ENCODE data around the gene CIDEA. TPM values are rescaled to one million over a fixed set of nuclear protein-coding genes. Genes with fewer than 3 reads are reported as not detected.

The CIDEA gene
- total RNA-seq, 1 donor from 2014 or later, result not detected

DNA sequence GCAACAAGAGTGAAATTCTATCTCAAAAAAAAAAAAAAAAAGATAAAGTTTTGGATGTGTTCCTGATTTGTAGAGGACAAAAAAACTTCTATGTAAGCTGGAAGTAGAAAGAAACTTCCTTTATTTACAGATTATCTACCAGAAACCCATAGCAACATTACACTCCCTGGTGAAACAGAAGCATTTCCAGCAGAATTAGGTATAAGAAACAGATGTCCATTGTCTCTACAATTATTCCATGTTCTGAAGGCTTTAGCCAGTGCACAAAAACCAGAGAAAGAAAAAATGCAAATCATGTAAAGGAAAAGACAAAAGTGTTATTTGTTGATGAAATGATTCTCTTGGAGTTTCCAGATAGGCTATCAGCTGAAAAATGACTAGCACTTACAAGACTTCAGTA, 58.8 kb downstream of the CIDEA start:
- H3K4me1 Mint-ChIP-seq (ENCODE audit: unreplicated experiment), result peaks cover 18% of the 10 kb centered on the region
- peaks cover 9% of the 10 kb centered on the region for H3K27me3 Mint-ChIP-seq
- peaks cover 6% of the 10 kb centered on the region for H3K9me3 Mint-ChIP-seq
- H3K27ac Mint-ChIP-seq, result no peak overlapping the region
- TF ChIP-seq, protein P1, sequence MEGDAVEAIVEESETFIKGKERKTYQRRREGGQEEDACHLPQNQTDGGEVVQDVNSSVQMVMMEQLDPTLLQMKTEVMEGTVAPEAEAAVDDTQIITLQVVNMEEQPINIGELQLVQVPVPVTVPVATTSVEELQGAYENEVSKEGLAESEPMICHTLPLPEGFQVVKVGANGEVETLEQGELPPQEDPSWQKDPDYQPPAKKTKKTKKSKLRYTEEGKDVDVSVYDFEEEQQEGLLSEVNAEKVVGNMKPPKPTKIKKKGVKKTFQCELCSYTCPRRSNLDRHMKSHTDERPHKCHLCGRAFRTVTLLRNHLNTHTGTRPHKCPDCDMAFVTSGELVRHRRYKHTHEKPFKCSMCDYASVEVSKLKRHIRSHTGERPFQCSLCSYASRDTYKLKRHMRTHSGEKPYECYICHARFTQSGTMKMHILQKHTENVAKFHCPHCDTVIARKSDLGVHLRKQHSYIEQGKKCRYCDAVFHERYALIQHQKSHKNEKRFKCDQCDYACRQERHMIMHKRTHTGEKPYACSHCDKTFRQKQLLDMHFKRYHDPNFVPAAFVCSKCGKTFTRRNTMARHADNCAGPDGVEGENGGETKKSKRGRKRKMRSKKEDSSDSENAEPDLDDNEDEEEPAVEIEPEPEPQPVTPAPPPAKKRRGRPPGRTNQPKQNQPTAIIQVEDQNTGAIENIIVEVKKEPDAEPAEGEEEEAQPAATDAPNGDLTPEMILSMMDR (conservative IDR thresholded peaks at IDR 0.05), result no peak
- peaks cover 41% of the 10 kb centered on the region for H3K36me3 Mint-ChIP-seq
- H3K4me3 Mint-ChIP-seq, result no peak overlapping the region
- DNase-seq (ENCODE audit: extremely low spot score, unreplicated experiment), result no peak

DNA sequence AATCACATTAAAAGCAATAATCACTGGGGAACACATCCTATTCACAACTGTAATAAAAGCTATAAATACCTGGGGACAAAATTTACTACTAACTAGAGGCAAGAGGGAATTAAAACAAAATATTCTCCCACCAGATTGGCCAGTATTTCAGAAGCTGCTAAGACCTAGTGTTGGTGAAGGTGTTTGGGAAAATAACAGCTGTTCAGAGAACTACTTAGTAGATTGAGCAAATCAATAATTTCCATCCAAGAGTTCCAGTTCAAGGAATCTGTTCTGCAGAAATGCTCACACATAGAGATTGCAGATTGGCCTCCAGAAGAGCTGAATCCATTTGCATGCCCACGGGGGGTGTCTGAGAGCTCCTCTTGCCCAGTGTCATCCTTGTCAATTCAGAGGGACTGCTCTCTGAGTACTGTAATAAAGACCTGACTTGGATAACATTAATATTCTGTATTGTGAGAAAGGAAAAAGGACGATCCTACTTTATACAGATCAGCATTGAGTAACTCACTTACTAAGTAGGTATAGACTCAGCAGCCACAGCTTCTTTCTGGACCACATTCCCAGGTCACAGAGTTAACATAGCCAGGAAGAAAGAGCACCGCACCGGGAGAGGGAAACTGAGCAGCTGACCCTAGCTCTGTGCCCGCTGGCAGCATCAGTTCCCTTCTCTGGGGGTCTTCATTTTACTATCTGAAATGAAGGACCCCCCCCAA, 59.5 kb downstream of the CIDEA start:
- TF ChIP-seq, protein P1 (conservative IDR thresholded peaks at IDR 0.05), result no peak
- H3K27me3 Mint-ChIP-seq, result peaks cover 7% of the 10 kb centered on the region
- DNase-seq (ENCODE audit: extremely low spot score, unreplicated experiment), result no peak
- H3K9me3 Mint-ChIP-seq, result peaks cover 6% of the 10 kb centered on the region
- peak overlapping the region; percentile 40 for H3K27ac Mint-ChIP-seq
- peaks cover 18% of the 10 kb centered on the region for H3K4me1 Mint-ChIP-seq (ENCODE audit: unreplicated experiment)
- H3K4me3 Mint-ChIP-seq, result peak overlapping the region; percentile 50
- peaks cover 41% of the 10 kb centered on the region for H3K36me3 Mint-ChIP-seq

DNA sequence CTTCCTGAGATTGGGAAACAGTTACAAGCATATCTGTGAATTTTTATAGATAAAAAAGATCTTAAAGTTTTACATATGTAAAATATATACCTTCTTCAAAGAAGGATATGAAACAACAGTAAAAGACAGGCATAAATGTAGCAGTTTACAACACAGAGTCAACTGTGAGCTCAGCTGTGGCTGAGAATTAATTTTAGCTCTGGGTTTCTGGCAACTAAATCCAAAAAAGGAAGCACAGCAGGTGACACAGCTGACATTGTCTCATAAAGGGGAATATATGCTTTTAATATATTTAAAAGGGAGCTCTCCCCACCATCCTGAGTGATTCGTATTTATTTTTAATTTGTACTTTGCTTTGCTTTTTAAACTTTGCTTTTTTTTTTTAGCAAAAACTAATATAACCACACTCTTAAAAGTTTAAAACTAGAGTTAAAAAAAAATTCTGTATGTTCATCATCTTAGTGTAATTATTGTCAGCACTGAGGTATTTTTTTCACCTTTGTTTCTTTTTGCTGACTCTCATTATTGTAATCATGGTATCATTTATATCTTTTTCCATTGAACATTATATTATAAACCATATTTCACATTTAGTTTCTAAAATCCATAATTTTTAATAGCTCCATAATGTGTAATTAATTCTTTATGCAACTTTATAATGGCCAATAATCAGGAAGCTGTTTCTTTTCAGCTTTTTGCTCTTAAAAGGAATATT, 60.6 kb downstream of the CIDEA start:
- Mint-ChIP-seq H3K4me3 (no peak overlapping the region), H3K4me1 (ENCODE audit: unreplicated experiment) (peaks cover 13% of the 10 kb centered on the region), H3K27me3 (no peaks in the 10 kb centered on the region), H3K9me3 (peaks cover 6% of the 10 kb centered on the region), H3K36me3 (peaks cover 36% of the 10 kb centered on the region), H3K27ac (no peak overlapping the region)
- TF ChIP-seq, protein P1 (conservative IDR thresholded peaks at IDR 0.05), result no peak
- no peak for DNase-seq (ENCODE audit: extremely low spot score, unreplicated experiment)

DNA sequence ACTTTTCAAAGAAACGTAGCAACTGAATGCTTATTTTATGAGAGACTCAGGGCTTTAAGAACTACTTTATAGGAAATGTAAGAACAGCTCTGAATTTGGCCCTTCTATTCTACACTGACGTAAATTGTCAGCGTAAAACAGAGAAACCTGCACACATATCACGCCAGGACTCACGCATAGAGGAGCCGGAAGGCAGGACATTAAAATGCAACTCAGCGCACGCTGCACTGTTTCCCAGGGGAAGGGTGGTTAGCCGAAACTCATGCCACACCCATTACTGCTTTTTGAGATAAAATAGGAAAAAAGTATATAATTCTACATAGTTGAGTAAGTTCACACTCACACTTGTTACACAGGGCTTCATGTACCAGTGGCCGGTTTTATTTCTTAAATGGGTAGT, 61.3 kb downstream of the CIDEA start:
- TF ChIP-seq, protein P1 (conservative IDR thresholded peaks at IDR 0.05), result no peak
- Mint-ChIP-seq H3K36me3 (peaks cover 36% of the 10 kb centered on the region), H3K27me3 (no peaks in the 10 kb centered on the region), H3K27ac (no peak overlapping the region), H3K4me1 (ENCODE audit: unreplicated experiment) (peaks cover 12% of the 10 kb centered on the region), H3K4me3 (no peak overlapping the region), H3K9me3 (peaks cover 6% of the 10 kb centered on the region)
- DNase-seq (ENCODE audit: extremely low spot score, unreplicated experiment), result no peak

DNA sequence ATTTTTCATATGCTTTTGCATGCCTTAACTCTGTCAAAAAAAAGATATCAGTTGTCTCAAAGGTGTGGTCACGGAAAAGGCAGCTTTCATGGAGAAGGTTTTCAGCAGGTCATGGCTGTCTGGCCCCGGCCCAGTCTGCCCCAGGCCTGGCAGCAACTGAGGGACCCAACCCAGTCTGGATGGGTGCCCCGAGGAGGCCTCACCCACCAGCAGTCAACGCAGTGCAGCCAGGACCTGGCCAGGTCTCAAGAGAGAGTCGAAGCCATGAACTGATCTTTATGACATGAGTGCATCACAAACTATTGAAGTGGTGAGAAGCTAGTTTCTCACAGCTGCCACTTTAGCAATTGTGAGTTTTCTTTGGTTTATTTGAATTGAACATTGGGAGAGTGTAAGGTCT, 61.8 kb downstream of the CIDEA start:
- no peak for DNase-seq (ENCODE audit: extremely low spot score, unreplicated experiment)
- TF ChIP-seq, protein P1 (conservative IDR thresholded peaks at IDR 0.05), result no peak
- H3K27me3 Mint-ChIP-seq, result no peaks in the 10 kb centered on the region
- H3K4me3 Mint-ChIP-seq, result no peak overlapping the region
- H3K4me1 Mint-ChIP-seq (ENCODE audit: unreplicated experiment), result peaks cover 12% of the 10 kb centered on the region
- H3K9me3 Mint-ChIP-seq, result peaks cover 6% of the 10 kb centered on the region
- peaks cover 35% of the 10 kb centered on the region for H3K36me3 Mint-ChIP-seq
- H3K27ac Mint-ChIP-seq, result no peak overlapping the region

Data from type B pancreatic cell (in vitro differentiated cells).